Hepatocyte (in vitro differentiated cells): ENCODE measurements around the gene TOMM22. TPM values are rescaled to one million over a fixed set of nuclear protein-coding genes. Genes with fewer than 3 reads are reported as not detected.
A peak's percentile ranks its signal among the peaks of the same experiment; 100 is the strongest.

ENCODE experiments used
- DNase-seq: peaks from one replicate; pipeline ENCODE4 v3.0.0-alpha.2; 2016; ENCODE audit warnings: low spot score
- H2AFZ ChIP-seq: fragments of 200-600 bp; sonication (generic); 2 replicates; pipeline ENCODE4 v1.6.0; 2016; ENCODE audit warnings: antibody characterized with exemption, mild to moderate bottlenecking
- H3K27ac ChIP-seq: fragments of 200-600 bp; sonication (generic); 2 replicates; pipeline ENCODE4 v1.5.1; 2016; ENCODE audit warnings: mild to moderate bottlenecking
- H3K27me3 ChIP-seq: fragments of 200-600 bp; sonication (generic); 2 replicates; pipeline ENCODE4 v1.6.1; 2016
- H3K36me3 ChIP-seq: fragments of 200-600 bp; sonication (generic); replicated peaks from 2 replicates; pipeline ENCODE4 v1.5.1; 2016; ENCODE audit warnings: low read depth; ENCODE audit not compliant: insufficient read depth
- H3K4me1 ChIP-seq: fragments of 200-600 bp; sonication (generic); 2 replicates; pipeline ENCODE4 v1.5.1; 2016; ENCODE audit warnings: mild to moderate bottlenecking, moderate library complexity; ENCODE audit not compliant: insufficient read depth
- H3K4me2 ChIP-seq: fragments of 200-600 bp; sonication (generic); 2 replicates; pipeline ENCODE4 v1.6.0; 2016
- H3K4me3 ChIP-seq: fragments of 200-600 bp; sonication (generic); 2 replicates; pipeline ENCODE4 v1.5.1; 2016; ENCODE audit warnings: mild to moderate bottlenecking
- H3K79me2 ChIP-seq: fragments of 200-600 bp; sonication (generic); 2 replicates; pipeline ENCODE4 v1.6.0; 2017; ENCODE audit warnings: mild to moderate bottlenecking
- H3K9me2 ChIP-seq: fragments of 200-600 bp; sonication (generic); replicated peaks from 2 replicates; pipeline ENCODE4 v1.6.0; 2017; ENCODE audit warnings: mild to moderate bottlenecking; ENCODE audit not compliant: insufficient read depth
- H3K9me3 ChIP-seq: fragments of 200-600 bp; sonication (generic); 2 replicates; pipeline ENCODE4 v1.5.1; 2016; ENCODE audit warnings: low read depth, mild to moderate bottlenecking
- H4K20me1 ChIP-seq: fragments of 200-600 bp; sonication (generic); 2 replicates; pipeline ENCODE4 v1.6.0; 2016; ENCODE audit warnings: mild to moderate bottlenecking; ENCODE audit not compliant: insufficient read depth, poor library complexity, severe bottlenecking
- CTCF ChIP-seq: fragments of 200-600 bp; sonication (generic); IDR thresholded peaks from 2 replicates; pipeline ENCODE4 v1.5.1; 2016; ENCODE audit warnings: antibody characterized with exemption, mild to moderate bottlenecking; ENCODE audit not compliant: poor library complexity
- EZH2 ChIP-seq: fragments of 200-600 bp; sonication (generic); IDR thresholded peaks from 2 replicates; pipeline ENCODE4 v1.6.1; 2016; ENCODE audit warnings: antibody characterized with exemption, mild to moderate bottlenecking, borderline replicate concordance
- EZH2phosphoT487 ChIP-seq: fragments of 200-600 bp; sonication (generic); IDR thresholded peaks from one replicate; pipeline ENCODE4 v1.6.1; 2018; ENCODE audit warnings: antibody characterized with exemption, mild to moderate bottlenecking, low read depth, moderate library complexity; ENCODE audit not compliant: unreplicated experiment, severe bottlenecking
- WGBS: methylation state at CpG from one replicate; pipeline ENCODE4 v1.1.6; 2016; ENCODE audit warnings: low lambda C conversion rate; ENCODE audit errors: missing lambda C conversion rate; 5-methylcytosine and 5-hydroxymethylcytosine counted together
- polyA plus RNA-seq: library from polyadenylated mRNA; unstranded; fragments of >200 nt; fragmentation: Nextera tagmentation; extraction: Ambion mirVana; gene quantifications from 2 replicates; pipeline ENCODE4 v1.2.1, GENCODE V29; 2016
- total RNA-seq: library from RNA; depleted of rRNA; stranded (reverse); fragments of >200 nt; gene quantifications from 2 replicates; pipeline ENCODE4 v1.2.3, GENCODE V29; 2014

TOMM22 gene
- total and polyA plus RNA-seq, 2 experiments from 2014 or later = 57.7 to 80.3 TPM

GRCh38 chr22:38721551-38721950, 39.8 kb downstream of the TOMM22 start:
- Histone ChIP-seq H3K27me3 (no peaks in the 10 kb centered on the region), H3K9me2 (no peaks in the 10 kb centered on the region), H3K36me3 (no peaks in the 10 kb centered on the region), H4K20me1 (peaks cover 7% of the 10 kb centered on the region), H3K9me3 (no peaks in the 10 kb centered on the region), H3K4me1 (peaks cover 4% of the 10 kb centered on the region), H3K4me2 (no peak overlapping the region), H3K4me3 (no peak overlapping the region), H2AFZ (no peak overlapping the region), H3K79me2 (peaks cover 15% of the 10 kb centered on the region), H3K27ac (no peak overlapping the region)
- DNase-seq = no peak
- 95% methylated on average over 7 of the region's 7 CpGs for WGBS
- TF ChIP-seq CTCF = no peak

DNA sequence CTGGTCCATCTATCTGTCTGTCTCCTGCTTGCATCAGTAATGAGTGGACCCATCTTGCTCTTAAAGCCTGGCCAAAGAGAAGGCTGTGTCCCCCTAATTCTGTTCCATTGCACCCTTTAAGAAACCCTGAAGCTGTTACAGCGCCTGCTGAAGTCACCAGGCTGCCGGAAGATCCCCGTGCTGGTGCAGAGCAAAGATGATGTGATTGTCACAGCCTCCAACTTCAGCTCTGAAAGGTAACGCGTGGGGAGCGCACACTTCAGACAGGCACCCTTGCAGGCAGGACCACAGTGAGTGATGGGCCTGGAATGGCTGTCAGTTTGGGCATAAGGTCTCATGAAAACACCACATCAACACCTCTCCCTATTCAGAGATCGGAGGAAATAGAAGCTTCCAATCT, 42.4 kb downstream of the TOMM22 start:
- Histone ChIP-seq H3K4me1 (no peaks in the 10 kb centered on the region), H3K4me2 (no peak overlapping the region), H3K36me3 (no peaks in the 10 kb centered on the region), H2AFZ (no peak overlapping the region), H3K9me3 (no peaks in the 10 kb centered on the region), H3K27ac (no peak overlapping the region), H3K79me2 (peaks cover 13% of the 10 kb centered on the region), H4K20me1 (peaks cover 5% of the 10 kb centered on the region), H3K4me3 (no peak overlapping the region), H3K9me2 (no peaks in the 10 kb centered on the region), H3K27me3 (no peaks in the 10 kb centered on the region)
- over 99% methylated on average over 7 of the region's 7 CpGs for WGBS
- no peak for TF ChIP-seq CTCF
- no peak for TF ChIP-seq EZH2
- no peak for TF ChIP-seq EZH2phosphoT487
- no peak for DNase-seq

DNA sequence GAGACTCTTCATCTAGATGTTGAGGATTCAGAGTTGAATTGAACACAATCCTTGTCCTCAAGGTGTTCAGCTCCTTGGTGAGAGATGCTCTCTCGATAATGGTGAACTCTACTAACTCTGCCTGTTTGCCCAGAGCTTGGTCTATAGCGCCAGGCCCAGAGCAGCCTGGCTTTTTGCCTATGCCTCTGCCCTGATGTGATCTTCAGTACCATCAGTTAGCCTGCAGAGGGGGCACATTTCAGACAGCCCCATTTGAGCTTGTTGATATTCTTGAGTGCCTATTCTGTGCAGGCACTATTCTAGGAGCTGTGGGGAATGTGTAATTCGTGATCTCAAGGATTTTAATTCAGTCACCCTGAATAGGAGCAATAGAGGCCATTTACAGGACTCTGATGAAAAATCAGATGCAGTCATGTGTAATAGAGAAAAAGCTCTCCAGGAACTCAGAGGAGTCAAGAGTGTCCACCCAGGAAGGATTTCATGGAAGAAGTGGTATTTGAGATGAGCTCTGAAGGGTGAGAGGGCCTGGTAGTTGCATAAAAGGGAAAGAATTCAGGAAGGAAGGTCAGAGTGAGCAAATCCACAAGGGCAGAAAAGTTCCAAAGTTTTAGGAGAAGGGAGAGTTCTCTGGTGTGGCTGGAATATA, 43.3 kb downstream of the TOMM22 start:
- Histone ChIP-seq H3K79me2 (peaks cover 8% of the 10 kb centered on the region), H4K20me1 (no peaks in the 10 kb centered on the region), H3K27me3 (no peaks in the 10 kb centered on the region), H2AFZ (no peak overlapping the region), H3K4me2 (no peak overlapping the region), H3K27ac (no peak overlapping the region), H3K4me3 (no peak overlapping the region), H3K9me2 (no peaks in the 10 kb centered on the region), H3K36me3 (no peaks in the 10 kb centered on the region), H3K9me3 (no peaks in the 10 kb centered on the region), H3K4me1 (no peaks in the 10 kb centered on the region)
- DNase-seq = peak; percentile 44
- WGBS = 89% methylated on average over 3 of the region's 3 CpGs
- TF ChIP-seq CTCF (peak; percentile 37), EZH2 (no peak)
